ENCODE results near the gene CPHXL2. TPM values are rescaled to one million over a fixed set of nuclear protein-coding genes. Genes with fewer than 3 reads are reported as not detected.

Gene CPHXL2
- total RNA-seq, 1 donor from 2014 or later = not detected

GRCh38 chr16:75614066-75614897 lies 62.5 kb downstream of the CPHXL2 start:
- no peak for DNase-seq (ENCODE audit: low spot score in 2 of 2)
- H3K36me3 ChIP-seq = peaks cover 60 to 93% of the 10 kb centered on the region in 2 donors
- intact Hi-C loops (cut with DNase I) = no loop called here
- no peak overlapping the region for H3K4me3 ChIP-seq
- H3K9me3 ChIP-seq = no peaks in the 10 kb centered on the region
- TF ChIP-seq, protein P1, sequence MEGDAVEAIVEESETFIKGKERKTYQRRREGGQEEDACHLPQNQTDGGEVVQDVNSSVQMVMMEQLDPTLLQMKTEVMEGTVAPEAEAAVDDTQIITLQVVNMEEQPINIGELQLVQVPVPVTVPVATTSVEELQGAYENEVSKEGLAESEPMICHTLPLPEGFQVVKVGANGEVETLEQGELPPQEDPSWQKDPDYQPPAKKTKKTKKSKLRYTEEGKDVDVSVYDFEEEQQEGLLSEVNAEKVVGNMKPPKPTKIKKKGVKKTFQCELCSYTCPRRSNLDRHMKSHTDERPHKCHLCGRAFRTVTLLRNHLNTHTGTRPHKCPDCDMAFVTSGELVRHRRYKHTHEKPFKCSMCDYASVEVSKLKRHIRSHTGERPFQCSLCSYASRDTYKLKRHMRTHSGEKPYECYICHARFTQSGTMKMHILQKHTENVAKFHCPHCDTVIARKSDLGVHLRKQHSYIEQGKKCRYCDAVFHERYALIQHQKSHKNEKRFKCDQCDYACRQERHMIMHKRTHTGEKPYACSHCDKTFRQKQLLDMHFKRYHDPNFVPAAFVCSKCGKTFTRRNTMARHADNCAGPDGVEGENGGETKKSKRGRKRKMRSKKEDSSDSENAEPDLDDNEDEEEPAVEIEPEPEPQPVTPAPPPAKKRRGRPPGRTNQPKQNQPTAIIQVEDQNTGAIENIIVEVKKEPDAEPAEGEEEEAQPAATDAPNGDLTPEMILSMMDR (IDR thresholded peaks at IDR 0.05) = no peak
- H3K4me1 ChIP-seq = no peaks in the 10 kb centered on the region
- no peaks in the 10 kb centered on the region for H3K27me3 ChIP-seq
- H3K27ac ChIP-seq = no peak overlapping the region

Other genes with a start within 250 kb of the CPHXL2 start
- 8.3 TPM for gene CFDP1, start 243.5 kb downstream of the CPHXL2 start, total RNA-seq
- gene TMEM170A, start 212.3 kb downstream of the CPHXL2 start, total RNA-seq = 33.0 TPM
- 4.4 TPM for gene CHST6, start 181.6 kb downstream of the CPHXL2 start, total RNA-seq
- not detected for gene CHST5, start 140.9 kb downstream of the CPHXL2 start, total RNA-seq
- gene TMEM231, start 120.8 kb downstream of the CPHXL2 start, total RNA-seq = 59.9 TPM
- 56.1 TPM for gene GABARAPL2, start 110.6 kb downstream of the CPHXL2 start, total RNA-seq
- 21.2 TPM for gene ADAT1, start 53.7 kb downstream of the CPHXL2 start, total RNA-seq
- 65.2 TPM for gene KARS1, start 29.3 kb downstream of the CPHXL2 start, total RNA-seq
- 41.0 TPM for gene TERF2IP, start 29.2 kb downstream of the CPHXL2 start, total RNA-seq
- not detected for gene DUXB, start 24.5 kb upstream of the CPHXL2 start, total RNA-seq
- not detected for gene CPHXL, start 49.5 kb upstream of the CPHXL2 start, total RNA-seq

Data from ascending aorta (tissue), 2 donors.